Activated naive CD8-positive, alpha-beta T cell treated with anti-CD3 and anti-CD28 coated beads for 36 hours (primary cell): ENCODE measurements around the gene RHOA. TPM values are rescaled to one million over a fixed set of nuclear protein-coding genes. Genes with fewer than 3 reads are reported as not detected.

ENCODE experiments used
- DNase-seq: peaks from one replicate; pipeline ENCODE4 v3.0.0; 2021
- H3K27ac Mint-ChIP-seq: one replicate; pipeline ENCODE4 v1.8.0; 2022; ENCODE audit warnings: mild to moderate bottlenecking, moderate library complexity, mixed read lengths
- H3K27me3 Mint-ChIP-seq: one replicate; pipeline ENCODE4 v1.8.0; 2022; ENCODE audit warnings: mild to moderate bottlenecking, mixed read lengths
- H3K36me3 Mint-ChIP-seq: one replicate; pipeline ENCODE4 v1.8.0; 2021; ENCODE audit warnings: mild to moderate bottlenecking, mixed read lengths
- H3K4me1 Mint-ChIP-seq: one replicate; pipeline ENCODE4 v1.8.0; 2021; ENCODE audit warnings: mixed read lengths
- H3K4me3 Mint-ChIP-seq: one replicate; pipeline ENCODE4 v1.8.0; 2022; ENCODE audit warnings: mild to moderate bottlenecking, moderate library complexity, mixed read lengths
- H3K9me3 Mint-ChIP-seq: one replicate; pipeline ENCODE4 v1.8.0; 2022; ENCODE audit warnings: mixed read lengths
- total RNA-seq, 2 experiments: library from RNA; stranded (reverse); gene quantifications; one replicate each; pipeline ENCODE4 v1.2.3, GENCODE V29; 2021

RHOA gene
- 100 to 1,000 TPM; 414 to 420 TPM for total RNA-seq

GRCh38 chr3:49411968-49412631 is at the start of gene RHOA, which contains the start of gene TCTA:
RHOA (minus strand) TSS chr3:49411976; CDS start chr3:49375589, 36,387 bp downstream.
TCTA (plus strand) TSS chr3:49412423; CDS start chr3:49412427, 4 bp downstream.
- Mint-ChIP-seq H3K4me3 (peak within 1 kb of the TSS; percentile 86), H3K36me3 (peaks cover 41% of the 10 kb centered on the region), H3K27me3 (no peaks in the 10 kb centered on the region), H3K27ac (peak within 1 kb of the TSS; percentile 92), H3K9me3 (no peaks in the 10 kb centered on the region), H3K4me1 (peaks cover 60% of the 10 kb centered on the region)
- DNase-seq: peak; percentile 98

GRCh38 chr3:49460956-49461355 is 49.2 kb upstream of the RHOA start:
- Mint-ChIP-seq H3K4me1 (no peaks in the 10 kb centered on the region), H3K4me3 (no peak overlapping the region), H3K36me3 (no peaks in the 10 kb centered on the region), H3K9me3 (no peaks in the 10 kb centered on the region), H3K27me3 (no peaks in the 10 kb centered on the region), H3K27ac (no peak overlapping the region)
- no peak for DNase-seq

- Mint-ChIP-seq H3K9me3 (no peaks in the 10 kb centered on the region), H3K36me3 (no peaks in the 10 kb centered on the region), H3K4me1 (no peaks in the 10 kb centered on the region), H3K4me3 (no peak overlapping the region), H3K27me3 (no peaks in the 10 kb centered on the region), H3K27ac (no peak overlapping the region)
- no peak for DNase-seq
Measured at GRCh38 chr3:49460188-49460890, 48.6 kb upstream of the RHOA start.

- Mint-ChIP-seq H3K27me3 (no peaks in the 10 kb centered on the region), H3K9me3 (no peaks in the 10 kb centered on the region), H3K36me3 (no peaks in the 10 kb centered on the region), H3K27ac (no peak overlapping the region), H3K4me3 (no peak overlapping the region), H3K4me1 (no peaks in the 10 kb centered on the region)
- DNase-seq: no peak
Measured at GRCh38 chr3:49456466-49456865, 44.7 kb upstream of the RHOA start.

- Mint-ChIP-seq H3K27me3 (no peaks in the 10 kb centered on the region), H3K4me3 (no peak overlapping the region), H3K4me1 (no peaks in the 10 kb centered on the region), H3K36me3 (no peaks in the 10 kb centered on the region), H3K27ac (no peak overlapping the region), H3K9me3 (no peaks in the 10 kb centered on the region)
- no peak for DNase-seq
Measured at GRCh38 chr3:49454898-49455681, 43.3 kb upstream of the RHOA start.

GRCh38 chr3:49454458-49454857 is 42.7 kb upstream of the RHOA start:
- no peaks in the 10 kb centered on the region for H3K27me3 Mint-ChIP-seq
- no peaks in the 10 kb centered on the region for H3K4me1 Mint-ChIP-seq
- no peak overlapping the region for H3K4me3 Mint-ChIP-seq
- no peaks in the 10 kb centered on the region for H3K36me3 Mint-ChIP-seq
- no peak overlapping the region for H3K27ac Mint-ChIP-seq
- H3K9me3 Mint-ChIP-seq: no peaks in the 10 kb centered on the region
- DNase-seq: no peak

GRCh38 chr3:49453621-49454020 is 41.8 kb upstream of the RHOA start:
- H3K27ac Mint-ChIP-seq: no peak overlapping the region
- peaks cover 5% of the 10 kb centered on the region for H3K4me1 Mint-ChIP-seq
- no peaks in the 10 kb centered on the region for H3K9me3 Mint-ChIP-seq
- no peaks in the 10 kb centered on the region for H3K36me3 Mint-ChIP-seq
- H3K27me3 Mint-ChIP-seq: no peaks in the 10 kb centered on the region
- no peak overlapping the region for H3K4me3 Mint-ChIP-seq
- no peak for DNase-seq

GRCh38 chr3:49445391-49445790 is 33.6 kb upstream of the RHOA start:
- H3K4me3 Mint-ChIP-seq: no peak overlapping the region
- H3K9me3 Mint-ChIP-seq: no peaks in the 10 kb centered on the region
- H3K36me3 Mint-ChIP-seq: no peaks in the 10 kb centered on the region
- peak overlapping the region; percentile 46 for H3K27ac Mint-ChIP-seq
- no peaks in the 10 kb centered on the region for H3K27me3 Mint-ChIP-seq
- H3K4me1 Mint-ChIP-seq: peaks cover 11% of the 10 kb centered on the region
- DNase-seq: no peak

GRCh38 chr3:49434731-49435130 is 23.0 kb upstream of the RHOA start:
- DNase-seq: no peak
- Mint-ChIP-seq H3K9me3 (no peaks in the 10 kb centered on the region), H3K4me3 (no peak overlapping the region), H3K4me1 (peaks cover under 1% of the 10 kb centered on the region), H3K36me3 (no peaks in the 10 kb centered on the region), H3K27ac (no peak overlapping the region), H3K27me3 (no peaks in the 10 kb centered on the region)

- peaks cover 22% of the 10 kb centered on the region for H3K4me1 Mint-ChIP-seq
- H3K27ac Mint-ChIP-seq: peak overlapping the region; percentile 95
- peak overlapping the region; percentile 96 for H3K4me3 Mint-ChIP-seq
- no peaks in the 10 kb centered on the region for H3K9me3 Mint-ChIP-seq
- H3K27me3 Mint-ChIP-seq: no peaks in the 10 kb centered on the region
- DNase-seq: no peak
- peaks cover 2% of the 10 kb centered on the region for H3K36me3 Mint-ChIP-seq
Measured at GRCh38 chr3:49428752-49429080, 16.9 kb upstream of the RHOA start.

- no peaks in the 10 kb centered on the region for H3K27me3 Mint-ChIP-seq
Measured at GRCh38 chr3:49427586-49427985, 15.8 kb upstream of the RHOA start.

GRCh38 chr3:49424816-49425215 is 13.0 kb upstream of the RHOA start:
- Mint-ChIP-seq H3K4me1 (peaks cover 41% of the 10 kb centered on the region), H3K27ac (no peak overlapping the region), H3K27me3 (no peaks in the 10 kb centered on the region), H3K4me3 (no peak overlapping the region), H3K36me3 (peaks cover 2% of the 10 kb centered on the region), H3K9me3 (no peaks in the 10 kb centered on the region)
- no peak for DNase-seq

More at GRCh38 chr3:49427586-49427985, 15.8 kb upstream of the RHOA start:
- Mint-ChIP-seq H3K27ac (no peak overlapping the region), H3K36me3 (peaks cover 2% of the 10 kb centered on the region), H3K4me1 (peaks cover 25% of the 10 kb centered on the region), H3K9me3 (no peaks in the 10 kb centered on the region), H3K4me3 (peak overlapping the region; percentile 7)
- DNase-seq: no peak

- peak within 1 kb of the TSS; percentile 43 for H3K4me3 Mint-ChIP-seq
- H3K4me1 Mint-ChIP-seq: peaks cover 37% of the 10 kb centered on the region
- no peak for DNase-seq
- H3K36me3 Mint-ChIP-seq: peaks cover 6% of the 10 kb centered on the region
- H3K27ac Mint-ChIP-seq: no peak within 1 kb of the TSS
- no peaks in the 10 kb centered on the region for H3K27me3 Mint-ChIP-seq
- H3K9me3 Mint-ChIP-seq: no peaks in the 10 kb centered on the region
Measured at GRCh38 chr3:49422379-49423248, 10.8 kb upstream of the RHOA start, which contains the start of gene AMT. AMT (minus strand) TSS chr3:49422473; CDS start chr3:49422450, 23 bp downstream.

- no peak for DNase-seq
- Mint-ChIP-seq H3K27me3 (no peaks in the 10 kb centered on the region), H3K4me3 (peak overlapping the region; percentile 43), H3K9me3 (no peaks in the 10 kb centered on the region), H3K36me3 (peaks cover 6% of the 10 kb centered on the region), H3K4me1 (peaks cover 43% of the 10 kb centered on the region), H3K27ac (no peak overlapping the region)
Measured at GRCh38 chr3:49421890-49422378, 10.2 kb upstream of the RHOA start.
